NCI-H146 treated with DMSO at 0.1 percent for 48 hours (cell line): ENCODE results near the gene FBXO24.
"Not testable (repeated sequence)": the region's sequence is repeated elsewhere in the genome, so short reads cannot be mapped to it uniquely, and the experiment has no call there.

Experiments
- DNase-seq: peaks from one replicate; lab custom pipeline; 2025; ENCODE audit not compliant: unreplicated experiment; lab: John Stamatoyannopoulos, UW

The FBXO24 gene

DNA sequence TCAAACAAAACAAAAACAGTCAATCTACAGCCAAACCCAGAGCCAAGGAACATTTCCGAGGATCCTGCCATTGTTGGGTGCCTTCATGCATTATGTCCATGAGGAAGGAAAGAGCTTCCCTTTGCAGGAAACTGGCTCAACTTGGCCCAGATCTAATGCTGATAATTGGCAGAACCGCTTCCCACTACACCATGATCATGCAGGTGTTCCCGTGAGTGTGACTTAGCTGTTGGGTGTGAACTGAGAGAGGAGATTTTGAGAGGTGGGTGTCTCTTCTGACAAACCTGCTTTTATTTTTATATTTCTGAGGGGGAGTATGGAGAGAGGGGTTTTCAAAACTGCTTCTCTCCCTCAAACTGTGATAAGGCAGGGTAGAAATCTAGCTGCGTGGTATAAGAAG, 27.0 kb upstream of the FBXO24 start:
- DNase-seq, result no peak

DNA sequence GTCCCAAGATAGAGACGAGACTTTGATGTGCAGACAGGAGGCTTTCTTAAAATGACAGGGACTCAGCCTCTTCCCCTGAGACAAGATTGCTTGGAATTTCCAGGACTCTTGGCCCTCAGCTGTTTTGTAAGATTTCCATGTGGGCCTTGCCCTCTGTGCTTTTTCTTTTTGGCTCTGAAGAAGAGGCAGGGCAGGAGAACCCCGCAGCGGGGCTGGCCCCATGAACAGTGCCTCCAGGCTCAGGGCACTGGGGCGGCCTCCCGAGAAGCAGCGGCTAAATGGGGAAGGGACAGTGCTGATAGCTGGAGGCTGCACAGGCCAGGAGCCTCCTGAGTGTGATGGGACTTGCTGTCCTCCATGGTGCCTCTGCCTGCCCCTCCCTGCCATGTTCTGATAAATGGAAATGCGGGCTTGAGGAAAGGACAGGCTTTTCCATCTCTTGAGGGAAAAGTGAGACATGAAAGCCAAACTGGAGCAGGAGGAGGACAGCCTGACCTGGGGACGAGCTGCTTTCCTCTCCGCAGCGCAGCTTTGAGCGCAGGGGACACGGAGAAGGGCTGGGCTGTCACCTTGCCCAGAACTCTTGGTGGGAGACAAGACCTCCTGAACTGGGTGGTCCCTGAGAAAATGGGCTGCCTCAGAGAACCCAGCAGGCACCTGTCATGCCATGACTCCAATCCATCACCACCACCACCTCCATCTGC, 24.5 kb upstream of the FBXO24 start:
- no peak for DNase-seq

DNA sequence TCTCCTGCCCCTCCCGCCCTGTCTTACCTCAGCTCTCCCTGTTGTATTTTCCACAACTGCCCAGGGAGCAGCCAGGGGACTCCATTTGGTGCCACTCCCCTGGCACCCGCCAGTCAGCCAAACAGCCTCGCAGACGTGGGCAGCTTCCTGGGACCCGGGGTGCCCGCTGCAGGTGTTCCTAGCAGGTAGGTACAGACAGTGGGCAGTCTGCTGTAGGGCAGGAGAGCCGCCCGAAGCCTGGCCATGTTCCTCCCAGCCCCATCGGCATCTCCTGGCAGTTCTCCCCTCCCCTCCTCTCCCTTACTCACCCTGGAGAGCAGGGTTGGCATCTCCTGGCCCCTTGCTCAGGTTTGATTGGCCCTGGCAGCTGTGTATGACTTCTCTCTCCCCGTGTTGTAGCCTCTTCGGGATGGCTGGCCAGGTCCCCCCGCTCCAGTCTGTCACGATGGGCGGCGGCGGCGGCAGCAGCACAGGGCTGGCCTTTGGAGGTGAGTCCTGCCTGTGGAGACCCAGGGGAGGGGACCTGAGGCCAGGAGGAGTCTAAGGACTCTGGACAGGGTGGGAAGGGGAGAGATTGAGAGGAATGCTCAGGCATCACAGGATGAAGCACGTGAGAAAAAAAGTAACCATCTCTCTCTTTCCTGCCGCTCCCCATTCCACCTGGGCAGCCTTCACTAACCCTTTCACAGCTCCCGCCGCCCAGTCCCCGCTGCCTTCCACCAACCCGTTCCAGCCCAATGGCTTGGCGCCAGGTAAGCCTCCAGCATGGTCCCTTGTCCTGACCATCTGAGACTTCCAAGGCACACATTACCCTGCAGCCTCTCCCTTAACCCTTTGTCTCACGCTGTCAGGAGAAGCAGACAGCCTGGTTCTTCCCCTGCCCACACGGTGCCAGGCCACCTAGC, 23.7 kb upstream of the FBXO24 start:
- no peak for DNase-seq

DNA sequence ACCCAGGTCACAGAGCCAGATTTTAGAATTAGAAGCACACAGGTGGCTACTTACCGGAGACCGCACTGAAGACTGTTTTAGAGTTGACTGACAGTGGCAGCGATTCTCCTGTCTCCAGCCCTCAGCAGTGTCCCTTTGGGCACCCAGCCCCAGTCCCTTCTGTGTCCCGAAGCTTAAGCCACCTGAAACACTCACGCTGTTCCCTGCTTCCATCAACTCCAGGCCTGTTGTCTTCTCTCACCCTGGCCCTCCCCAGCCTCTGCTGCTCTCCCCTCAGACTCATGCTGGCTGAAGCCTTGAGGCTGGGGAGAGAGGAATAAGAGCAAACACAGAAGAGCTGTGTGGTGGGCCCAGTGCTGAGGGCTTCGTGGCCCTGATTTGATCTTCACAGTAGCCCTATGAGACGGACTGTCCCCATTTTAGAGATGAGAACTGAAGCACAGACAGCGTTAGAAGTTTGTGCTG, 23.0 kb upstream of the FBXO24 start:
- DNase-seq, result no peak

DNA sequence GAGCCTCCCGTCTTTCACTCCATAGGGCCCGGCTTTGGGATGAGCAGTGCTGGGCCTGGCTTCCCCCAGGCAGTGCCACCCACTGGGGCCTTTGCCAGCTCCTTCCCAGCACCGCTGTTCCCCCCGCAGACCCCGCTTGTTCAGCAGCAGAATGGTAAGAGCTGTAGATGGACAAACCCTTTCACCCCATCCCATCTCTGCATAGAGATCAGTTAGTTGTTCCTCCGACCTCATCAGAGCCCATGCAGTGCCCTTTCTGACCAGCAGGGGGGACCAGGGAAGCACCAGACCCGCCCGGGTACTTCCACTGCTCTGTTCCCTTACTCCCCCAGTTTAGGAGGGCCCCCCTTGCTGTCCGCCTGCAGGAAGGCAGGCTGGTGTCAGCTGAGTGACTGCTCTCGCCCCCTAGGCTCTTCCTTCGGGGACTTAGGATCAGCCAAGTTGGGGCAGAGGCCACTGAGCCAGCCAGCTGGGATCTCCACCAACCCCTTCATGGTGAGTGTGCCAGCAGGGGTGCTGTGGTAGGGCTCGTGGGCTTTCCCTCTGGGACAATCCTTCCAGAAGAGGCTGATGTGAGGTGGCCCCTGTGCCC, 22.2 kb upstream of the FBXO24 start:
- DNase-seq, result no peak

DNA sequence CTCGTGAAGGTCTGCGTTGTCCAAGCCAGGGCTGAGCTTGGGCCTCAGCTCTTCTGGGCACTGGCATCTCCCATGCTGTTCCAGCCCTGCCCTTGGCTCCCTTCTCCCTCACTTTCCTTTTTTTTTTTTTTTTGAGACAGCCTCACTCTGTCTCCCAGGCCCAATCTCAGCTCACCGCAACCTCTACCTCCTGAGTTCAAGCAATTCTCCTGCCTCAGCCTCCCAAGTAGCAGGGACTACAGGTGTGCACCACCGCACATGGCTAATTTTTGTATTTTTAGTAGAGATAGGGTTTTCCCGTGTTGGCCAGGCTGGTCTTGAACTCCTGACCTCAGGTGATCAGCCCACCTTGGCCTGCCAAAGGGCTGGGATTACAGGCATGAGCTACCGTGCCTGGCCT, 21.7 kb upstream of the FBXO24 start:
- DNase-seq, result not testable (repeated sequence)

DNA sequence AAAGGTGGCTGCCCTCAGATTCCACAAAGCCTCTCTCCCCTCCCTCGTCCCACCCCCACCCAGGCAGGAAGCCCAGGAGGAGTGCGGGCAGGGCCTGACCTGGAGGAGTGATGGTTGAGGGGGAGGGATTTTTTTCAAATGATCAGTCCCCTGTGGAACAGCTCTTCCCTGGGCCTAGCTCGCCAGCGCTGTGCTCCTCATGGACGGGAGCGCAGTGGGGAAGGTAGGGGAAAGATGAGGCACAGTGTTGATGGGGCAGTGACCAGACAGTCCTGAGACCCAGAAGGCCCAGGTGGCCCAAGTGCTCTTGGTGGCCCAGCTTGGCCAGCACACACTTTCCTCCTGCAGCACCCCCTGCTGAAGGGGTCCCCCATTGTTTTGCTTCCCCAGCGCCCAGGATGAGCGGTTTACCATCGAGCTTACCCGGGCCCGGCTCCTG, 21.0 kb upstream of the FBXO24 start:
- no peak for DNase-seq

DNA sequence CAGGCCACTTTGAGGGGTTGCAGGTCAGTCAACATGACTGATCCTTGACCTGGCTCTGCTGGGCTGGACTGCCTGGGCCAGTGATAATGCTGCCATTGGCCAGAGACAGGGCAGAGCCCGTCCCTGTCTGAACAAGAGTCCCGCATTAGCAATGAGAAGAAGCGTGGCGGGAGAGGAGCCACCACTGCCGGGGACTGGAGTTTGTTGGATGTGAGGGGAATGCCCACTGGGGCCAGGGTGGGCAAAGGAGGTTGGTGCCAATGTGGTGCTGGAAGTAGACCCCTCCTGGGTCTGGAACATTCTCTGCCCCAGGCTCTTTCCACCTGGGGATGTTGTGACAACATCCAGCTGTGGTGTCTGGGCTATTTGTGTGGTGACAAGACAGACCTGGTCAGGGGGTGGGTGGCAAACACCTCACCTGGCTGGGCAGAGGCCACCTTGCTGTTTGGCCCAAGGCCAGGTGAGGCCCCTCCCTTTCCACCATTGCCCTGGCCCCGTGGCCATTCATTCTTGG, 20.1 kb upstream of the FBXO24 start:
- DNase-seq, result no peak

DNA sequence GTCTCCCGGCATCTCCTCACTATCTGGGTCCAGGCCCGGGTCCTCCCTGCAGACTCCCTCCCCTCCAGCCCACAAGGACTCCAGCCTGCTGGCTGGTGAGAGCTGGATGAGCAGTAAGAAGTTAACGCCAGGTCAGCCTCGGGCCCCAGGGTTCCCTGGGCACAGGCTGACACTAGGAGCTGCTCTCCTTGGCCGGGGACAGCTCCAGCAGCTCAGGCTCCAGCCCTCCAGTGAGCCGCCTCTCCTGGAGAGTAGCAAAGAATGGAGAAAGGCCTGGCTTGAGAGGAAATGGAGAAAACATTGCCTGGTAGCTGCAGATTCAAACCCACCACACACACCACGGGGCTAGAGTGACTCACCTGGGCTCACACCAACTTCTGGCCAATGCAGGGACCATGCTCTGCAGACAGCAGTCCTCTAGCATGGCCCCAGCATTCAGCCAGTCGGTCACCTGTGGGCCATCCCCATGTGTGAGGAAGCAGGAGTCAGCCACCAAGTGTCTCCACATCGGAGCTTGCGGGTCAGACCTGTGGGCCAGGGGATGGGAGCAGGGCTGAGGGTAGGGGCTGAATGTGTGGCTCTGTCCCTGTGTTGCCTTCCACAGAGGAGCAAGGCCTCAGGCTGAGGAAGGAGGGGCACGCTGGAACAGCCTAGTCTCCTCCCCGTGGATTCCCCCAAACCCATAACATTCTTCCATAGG, 18.9 kb upstream of the FBXO24 start:
- DNase-seq, result no peak

DNA sequence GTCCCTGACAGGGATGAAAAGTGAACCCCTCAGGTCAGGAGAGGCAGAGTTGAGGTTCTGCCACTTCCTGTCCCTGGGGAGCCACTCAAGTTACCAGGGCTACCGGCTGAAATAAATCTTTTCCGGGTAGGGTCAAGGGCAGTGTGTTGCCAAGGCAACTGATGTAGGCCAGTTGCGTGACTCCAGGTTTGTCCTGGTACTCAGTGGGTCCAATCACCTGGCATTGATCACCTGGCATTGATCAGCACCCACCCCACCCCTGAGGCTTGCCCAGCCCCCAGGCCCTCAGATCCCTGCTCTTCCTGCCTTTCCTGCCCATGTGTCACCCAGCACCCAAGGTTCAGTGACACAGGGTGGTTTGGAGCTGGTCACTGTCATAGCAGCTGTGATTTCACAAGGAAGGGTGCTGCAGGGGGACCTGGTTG, 18.4 kb upstream of the FBXO24 start:
- no peak for DNase-seq

DNA sequence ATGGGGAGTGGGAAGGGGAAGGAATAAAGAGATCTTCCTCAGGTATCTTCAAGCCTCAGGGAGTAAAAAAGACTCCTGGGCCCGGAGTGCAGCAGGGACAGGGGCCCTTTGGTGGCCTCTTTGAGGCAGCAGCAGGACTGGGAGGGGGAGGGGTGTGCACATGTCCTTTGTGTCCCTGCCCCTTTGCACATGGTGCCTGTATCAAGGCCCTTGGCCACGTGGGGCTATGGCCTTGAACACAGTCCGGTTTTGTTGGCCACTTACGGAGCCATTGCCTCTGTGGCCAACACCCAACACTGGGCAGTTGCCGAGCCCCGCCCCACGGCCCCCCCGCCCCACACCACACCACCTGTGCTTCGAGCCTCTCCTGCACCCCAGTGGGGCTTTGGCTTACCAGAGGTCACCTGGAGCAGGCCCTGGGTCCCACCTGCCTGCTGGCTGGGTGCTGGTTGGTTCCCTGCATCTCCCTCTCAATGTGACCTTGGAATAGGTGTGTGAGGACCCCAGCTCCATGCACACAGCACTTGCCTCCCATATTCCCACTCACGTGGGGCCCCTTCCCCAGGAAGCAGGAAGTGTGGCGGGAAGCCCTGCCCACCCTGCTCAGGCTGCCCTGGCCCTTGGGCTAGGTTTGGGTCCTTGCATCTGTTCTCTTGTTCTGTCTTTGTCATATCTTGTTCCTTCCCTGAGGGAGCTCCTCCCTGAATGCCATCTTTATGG, 17.8 kb upstream of the FBXO24 start:
- no peak for DNase-seq

DNA sequence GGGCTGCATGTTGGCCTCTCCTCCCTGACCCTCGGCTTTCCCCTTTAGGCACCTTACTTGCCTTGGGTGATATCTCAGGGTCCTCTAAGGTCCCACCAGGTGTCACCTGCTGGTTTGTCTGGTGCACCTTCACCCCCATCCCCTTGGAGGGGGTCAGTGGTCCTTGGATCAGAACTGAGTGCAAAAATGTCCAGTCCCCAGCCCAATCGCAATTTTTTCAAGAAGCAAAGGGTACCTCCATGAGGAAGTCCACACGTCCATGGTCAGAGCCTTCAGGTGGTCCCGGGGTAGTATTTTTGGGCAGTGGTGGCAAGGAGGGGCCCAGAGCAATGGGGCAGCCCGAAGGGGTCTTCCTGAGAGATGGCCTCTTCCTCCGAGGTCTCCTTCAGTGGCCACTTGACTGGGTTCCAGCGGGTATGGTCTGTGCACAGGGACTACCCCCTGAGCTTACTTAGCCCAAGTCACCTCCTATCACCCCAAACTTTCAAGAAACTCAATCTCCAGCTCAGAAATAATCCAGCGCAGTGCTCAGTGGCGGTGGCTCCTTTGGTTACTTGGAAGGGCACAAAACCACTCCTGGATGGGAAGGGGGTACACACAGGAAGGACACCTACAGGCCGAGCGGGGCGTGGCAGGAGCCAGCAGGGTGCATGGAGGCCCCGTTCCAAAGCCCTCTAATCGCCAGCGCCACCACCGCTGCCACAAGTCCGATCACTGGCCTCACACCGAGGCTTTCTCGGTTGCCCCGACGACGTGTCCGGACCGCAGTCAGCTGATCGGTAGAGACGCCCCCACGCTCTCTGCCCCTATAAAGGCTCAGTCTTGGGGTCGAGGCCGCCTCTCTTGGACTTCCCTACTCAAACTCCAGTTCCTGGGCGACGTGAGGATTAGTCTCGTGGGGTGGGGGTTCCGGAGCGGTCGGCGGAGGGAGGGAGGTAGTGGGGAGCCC, 17.0 kb upstream of the FBXO24 start:
- peak; percentile 31 for DNase-seq

DNA sequence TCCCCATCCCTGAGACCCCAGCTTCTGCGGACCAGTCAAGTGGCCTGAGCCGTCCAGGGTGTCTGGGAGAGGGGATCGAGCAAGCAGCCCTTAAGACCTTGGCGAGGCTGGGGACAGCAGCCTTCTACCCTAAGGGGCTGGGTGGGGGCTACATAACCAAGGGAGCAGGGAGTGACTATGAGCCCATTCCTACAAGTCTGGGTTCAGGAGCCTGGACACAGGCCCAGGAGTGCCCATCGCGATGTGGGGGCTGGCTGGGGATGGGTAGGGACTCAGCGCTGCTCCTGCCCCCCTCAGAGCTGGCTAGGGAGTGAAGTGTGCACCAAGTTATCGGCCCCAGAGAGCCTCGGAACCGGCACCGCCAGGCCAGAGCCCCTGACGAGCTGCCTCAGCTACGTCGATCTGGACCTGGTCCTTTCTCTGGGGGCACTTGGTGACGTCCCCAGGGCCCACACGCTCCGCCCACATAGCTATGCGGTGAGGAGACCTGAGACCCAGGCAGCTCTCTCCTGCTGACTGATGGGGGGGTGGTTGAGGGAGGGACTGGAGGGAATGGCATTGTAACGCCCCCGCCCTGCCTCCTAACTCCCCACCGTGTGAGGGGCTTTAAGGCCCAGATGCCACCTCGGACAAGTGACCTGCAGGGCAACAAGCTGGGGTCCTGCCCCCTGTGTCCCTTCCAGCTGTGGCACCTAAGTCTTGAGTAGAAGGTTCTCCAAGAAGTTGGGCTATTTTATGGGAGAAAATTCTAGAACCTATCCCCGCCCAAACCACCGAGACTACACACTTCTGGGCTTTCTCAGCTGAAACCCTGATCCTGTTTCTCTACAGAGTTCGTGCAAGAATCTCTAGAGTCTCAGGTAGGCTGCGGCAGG, 14.9 kb upstream of the FBXO24 start:
- no peak for DNase-seq

DNA sequence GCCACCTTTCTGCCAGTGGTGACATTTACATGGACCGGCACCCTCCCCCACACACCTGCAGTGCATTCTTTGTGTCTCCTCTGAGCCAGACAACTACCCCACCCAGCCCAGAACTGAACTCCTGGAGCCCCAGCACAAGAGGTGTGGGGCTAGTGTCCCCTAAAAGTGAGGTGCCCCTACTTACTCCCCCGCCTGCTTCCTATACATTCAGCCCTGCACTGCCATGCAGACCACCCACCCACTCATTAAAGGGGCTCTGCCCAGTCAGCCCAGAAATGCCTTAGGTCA, 14.4 kb upstream of the FBXO24 start:
- DNase-seq, result no peak

DNA sequence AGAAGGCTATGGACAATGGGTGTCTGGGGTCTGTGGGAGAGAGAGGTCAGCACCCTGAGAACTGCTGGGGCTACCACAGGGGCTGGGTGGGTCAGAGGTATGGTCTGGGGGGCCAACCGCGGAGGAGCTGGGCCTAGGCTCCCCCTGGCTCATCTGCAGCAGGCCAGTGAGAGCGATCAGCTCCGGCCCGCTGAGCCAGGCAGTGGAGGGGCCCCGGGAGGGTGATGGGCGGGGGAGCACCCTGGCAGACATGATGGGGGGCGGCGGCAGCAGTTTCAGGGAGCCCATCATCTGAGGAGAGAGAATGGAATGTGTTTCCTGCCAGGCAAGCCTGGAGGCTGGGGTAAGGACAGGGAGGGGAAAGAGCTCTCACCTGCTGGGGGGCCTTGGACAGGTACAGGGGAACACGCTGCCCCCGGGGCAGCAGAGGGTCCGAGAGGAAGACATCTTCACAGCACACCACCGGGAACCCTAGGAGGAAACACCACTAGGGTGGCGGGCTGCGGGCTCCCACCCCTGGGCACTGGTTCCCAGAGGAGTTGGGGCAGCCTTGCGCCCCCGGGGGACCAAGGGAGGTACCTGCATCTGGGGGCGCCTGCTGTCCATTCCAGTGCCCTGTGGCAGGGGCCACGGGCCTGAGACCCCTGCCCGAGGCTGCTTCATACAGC, 13.7 kb upstream of the FBXO24 start:
- DNase-seq, result no peak

DNA sequence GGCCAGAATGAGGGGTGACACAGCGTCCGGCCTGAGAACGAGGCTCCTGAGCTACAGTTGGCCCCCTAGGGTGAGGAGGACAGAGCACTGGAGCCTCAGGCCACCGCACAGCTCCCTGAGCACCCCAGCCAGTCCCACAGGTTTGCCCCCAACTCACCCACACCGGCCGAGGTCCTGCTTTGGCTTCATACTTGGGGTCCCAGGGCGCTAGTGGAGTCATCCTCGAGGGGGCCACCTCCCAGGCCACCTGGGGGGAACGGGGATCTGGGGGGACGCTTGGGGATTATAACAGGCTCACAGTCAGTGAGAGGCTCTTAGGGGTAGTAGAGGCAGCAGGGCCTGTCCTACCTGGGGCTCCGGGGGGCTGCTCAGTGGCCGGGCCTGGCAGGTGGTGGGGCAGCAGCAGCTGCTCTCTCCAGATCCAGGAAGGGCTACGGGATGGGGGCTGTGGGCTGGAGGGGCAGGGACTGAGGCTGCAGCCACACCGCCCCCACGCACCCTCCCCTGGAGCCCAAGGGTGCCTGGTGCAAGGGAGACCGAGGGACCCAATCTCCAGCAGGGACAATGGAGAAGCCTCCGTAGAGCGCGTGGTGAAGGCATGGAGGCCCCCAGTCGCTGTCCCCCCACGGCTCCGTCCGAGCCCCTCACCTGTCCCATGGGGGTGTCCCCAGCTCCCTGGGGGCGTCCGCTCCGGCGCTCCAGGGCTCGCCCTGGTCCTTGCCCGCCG, 13.0 kb upstream of the FBXO24 start:
- no peak for DNase-seq

DNA sequence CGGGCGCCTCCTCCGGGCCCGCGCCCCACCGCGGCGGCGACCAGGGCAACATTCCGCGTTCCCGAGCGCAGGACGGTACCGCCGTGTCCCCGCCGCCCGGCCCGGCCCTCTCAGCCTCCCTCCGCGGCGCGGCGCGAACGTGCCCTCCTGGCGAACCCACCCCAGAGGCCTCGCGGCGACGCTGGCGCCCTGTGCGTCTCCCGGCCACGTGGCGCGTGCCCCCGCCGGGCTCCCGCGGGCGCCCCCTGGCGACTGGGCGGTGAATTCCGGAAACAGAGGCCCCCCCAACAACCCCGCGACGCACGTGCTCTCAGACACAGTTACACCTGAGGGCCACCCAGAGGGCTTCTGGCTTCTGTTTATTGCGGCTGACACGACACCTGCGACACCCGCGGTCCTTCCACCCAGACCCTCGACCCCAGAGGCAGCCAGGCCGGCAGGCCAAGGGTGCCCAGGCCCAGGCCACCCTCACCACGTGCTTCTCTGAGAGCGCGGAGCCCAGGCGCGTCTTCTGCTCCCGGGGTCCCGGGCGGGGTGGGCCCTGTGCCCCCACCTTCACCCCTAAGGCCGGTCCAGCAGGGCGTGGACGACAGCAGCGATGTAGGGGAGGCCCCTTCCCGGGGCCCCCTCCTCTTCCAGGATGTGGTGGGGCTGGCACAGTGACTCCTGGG, 12.3 kb upstream of the FBXO24 start, which contains the start of gene SAP25:
SAP25 (minus strand) TSS at position 210 of the 671 bp plus-strand sequence; CDS start at position 52, 158 bp downstream.
- DNase-seq, result no peak
